Liver (tissue), 9 donors: ENCODE measurements around the gene ICA1L. TPM values are rescaled to one million over a fixed set of nuclear protein-coding genes. Genes with fewer than 3 reads are reported as not detected.

ENCODE experiments used
- DNase-seq: peaks from one replicate; pipeline ENCODE4 v3.0.0-alpha.2; 2017; ENCODE audit warnings: low spot score
- H3K27ac ChIP-seq, 2 donors: one replicate each; pipeline ENCODE4 v1.7.0; 2013; ENCODE audit warnings: inconsistent platforms in 2 of 2, low read length in 2 of 2, control low read depth in 1 of 2, low read depth in 1 of 2, mild to moderate bottlenecking in 1 of 2
- H3K27me3 ChIP-seq, 4 donors: one replicate each; pipeline versions ENCODE4 v1.6.1 to v1.7.0; 2013; ENCODE audit warnings: low read length in 3 of 4, inconsistent platforms in 1 of 4, mild to moderate bottlenecking in 1 of 4, moderate library complexity in 1 of 4; ENCODE audit not compliant: control insufficient read depth in 4 of 4, insufficient read depth in 4 of 4
- H3K36me3 ChIP-seq, 4 donors: one replicate each; pipeline versions ENCODE4 v1.6.1 to v1.7.0; 2013; ENCODE audit warnings: low read length in 3 of 4, mild to moderate bottlenecking in 3 of 4, low read depth in 1 of 4, moderate library complexity in 1 of 4; ENCODE audit not compliant: control insufficient read depth in 4 of 4, insufficient read depth in 3 of 4
- H3K4me1 ChIP-seq, 4 donors: one replicate each; pipeline versions ENCODE4 v1.6.1 to v1.7.0; 2013; ENCODE audit warnings: low read length in 3 of 4, mild to moderate bottlenecking in 3 of 4, moderate library complexity in 1 of 4; ENCODE audit not compliant: control insufficient read depth in 4 of 4, insufficient read depth in 4 of 4
- H3K4me3 ChIP-seq, 3 donors: one replicate each; pipeline versions ENCODE4 v1.6.1 to v1.7.0; 2013; ENCODE audit warnings: low read length in 3 of 3, control low read depth in 1 of 3, low read depth in 1 of 3, mild to moderate bottlenecking in 1 of 3
- H3K9ac ChIP-seq, 2 donors: one replicate each; pipeline ENCODE4 v1.7.0; 2013; ENCODE audit warnings: low read length in 2 of 2, mild to moderate bottlenecking in 2 of 2, moderate library complexity in 2 of 2, control low read depth in 1 of 2, low read depth in 1 of 2
- H3K9me3 ChIP-seq, 4 donors: one replicate each; pipeline versions ENCODE4 v1.6.1 to v1.7.0; 2013; ENCODE audit warnings: low read length in 3 of 4; ENCODE audit not compliant: control insufficient read depth in 4 of 4
- EGR1 ChIP-seq, 2 donors: IDR thresholded peaks; 2 replicates each; pipeline ENCODE4 v1.6.1; 2016 to 2018; ENCODE audit warnings: antibody characterized with exemption in 2 of 2, low read depth in 2 of 2
- FOXA1 ChIP-seq: IDR thresholded peaks from 2 replicates; pipeline ENCODE4 v1.6.1; 2016; ENCODE audit warnings: antibody characterized with exemption
- FOXA2 ChIP-seq: IDR thresholded peaks from 2 replicates; pipeline ENCODE4 v1.6.1; 2016; ENCODE audit warnings: antibody characterized with exemption
- GABPA ChIP-seq, 2 donors: IDR thresholded peaks in 1 of 2; conservative IDR thresholded peaks in 1 of 2; 2 replicates each; pipeline ENCODE4 v1.6.1; 2016; ENCODE audit warnings: antibody characterized with exemption in 2 of 2, mild to moderate bottlenecking in 1 of 2, moderate library complexity in 1 of 2
- HNF4A ChIP-seq, 2 donors: conservative IDR thresholded peaks; 2 replicates each; pipeline ENCODE4 v1.6.1; 2016; ENCODE audit warnings: antibody characterized with exemption in 2 of 2, mild to moderate bottlenecking in 2 of 2
- HNF4G ChIP-seq: IDR thresholded peaks from 2 replicates; pipeline ENCODE4 v1.6.1; 2016; ENCODE audit warnings: antibody characterized with exemption
- JUND ChIP-seq, 2 donors: IDR thresholded peaks; 2 replicates each; pipeline ENCODE4 v1.6.1; 2016; ENCODE audit warnings: antibody characterized with exemption in 2 of 2
- MAX ChIP-seq: IDR thresholded peaks from 2 replicates; pipeline ENCODE4 v1.6.1; 2016; ENCODE audit warnings: antibody characterized with exemption
- NR2F2 ChIP-seq: IDR thresholded peaks from 2 replicates; pipeline ENCODE4 v1.6.1; 2016; ENCODE audit warnings: antibody characterized with exemption
- RAD21 ChIP-seq, 2 donors: IDR thresholded peaks; 2 replicates each; pipeline ENCODE4 v1.6.1; 2016; ENCODE audit warnings: antibody characterized with exemption in 2 of 2, mild to moderate bottlenecking in 2 of 2
- REST ChIP-seq: IDR thresholded peaks from 2 replicates; pipeline ENCODE4 v1.6.1; 2016; ENCODE audit warnings: antibody characterized with exemption, mild to moderate bottlenecking
- RXRA ChIP-seq, 2 donors: IDR thresholded peaks; 2 replicates each; pipeline ENCODE4 v1.6.1; 2017 to 2018; ENCODE audit warnings: antibody characterized with exemption in 2 of 2, mild to moderate bottlenecking in 1 of 2
- SP1 ChIP-seq: IDR thresholded peaks from 2 replicates; pipeline ENCODE4 v1.6.1; 2018; ENCODE audit warnings: antibody characterized with exemption, mild to moderate bottlenecking
- TAF1 ChIP-seq: conservative IDR thresholded peaks from 2 replicates; pipeline ENCODE4 v1.6.1; 2016; ENCODE audit warnings: antibody characterized with exemption, mild to moderate bottlenecking
- YY1 ChIP-seq: IDR thresholded peaks from 2 replicates; pipeline ENCODE4 v1.6.1; 2016; ENCODE audit warnings: antibody characterized with exemption, mild to moderate bottlenecking
- WGBS: extraction: QIAGEN DNeasy Blood & Tissue Kit; methylation state at CpG from one replicate; pipeline ENCODE4 v1.1.7; 2013; 5-methylcytosine and 5-hydroxymethylcytosine counted together
- polyA plus RNA-seq, 2 donors: library from polyadenylated mRNA; stranded (reverse) in 1 of 2; unstranded in 1 of 2; fragments of 200-250 nt in 1 of 2; fragments of >200 nt in 1 of 2; fragmentation: Nextera tagmentation in 1 of 2; extraction: Ambion mirVana in 1 of 2; gene quantifications; one replicate each; pipeline versions ENCODE4 v1.2.1 to v1.2.3, GENCODE V29; 2013 to 2015
- total RNA-seq, 2 donors: library from RNA; depleted of rRNA; stranded (reverse); fragments of >200 nt; gene quantifications; one replicate each; pipeline ENCODE4 v1.2.3, GENCODE V29; 2014
- TF ChIP-seq, protein P1 (sequence below): IDR thresholded peaks from 2 replicates; pipeline ENCODE4 v1.6.1; 2016; ENCODE audit warnings: antibody characterized with exemption
- TF ChIP-seq, protein P2 (sequence below): IDR thresholded peaks from 2 replicates; pipeline ENCODE4 v1.6.1; 2016; ENCODE audit warnings: antibody characterized with exemption
- TF ChIP-seq, protein P3 (sequence below): fragments of 150-350 bp; IDR thresholded peaks from 2 replicates; pipeline ENCODE4 v1.5.1; 2017; ENCODE audit warnings: improper control_type of control experiment, low read depth, low read length; ENCODE audit not compliant: missing input control
- donor health status: healthy.
- donor health status: healthy.
- donor health status: healthy.
- donor health status: healthy.
- donor health status: healthy.

Gene ICA1L
- total and polyA plus RNA-seq, 4 donors: 0.15 to 1.7 (median 0.79) TPM

DNA sequence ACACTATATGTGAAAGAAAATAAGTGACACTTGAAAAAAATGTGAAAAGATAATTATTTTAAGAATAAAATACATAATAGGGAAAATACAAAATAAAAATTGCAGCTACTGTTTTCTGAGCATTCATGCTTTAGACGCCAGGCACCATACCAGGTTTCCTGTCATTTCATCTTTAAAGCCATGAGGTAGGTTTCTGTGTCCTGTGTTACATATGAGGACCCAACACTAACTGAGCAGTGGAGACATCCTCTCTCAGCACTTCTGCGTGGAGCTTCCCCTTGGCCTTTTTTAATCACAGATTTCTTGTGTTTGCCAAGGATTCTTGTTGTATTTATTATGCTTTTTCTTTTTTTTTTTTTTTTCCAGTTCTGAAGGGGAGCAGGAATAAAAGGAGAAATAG is 119.5 kb downstream of the ICA1L start:
- Histone ChIP-seq H3K36me3 (peaks cover 0 to under 1% (median 0%) of the 10 kb centered on the region in 4 donors), H3K9ac (no peak overlapping the region), H3K4me3 (no peak overlapping the region), H3K27ac (no peak overlapping the region), H3K9me3 (no peaks in the 10 kb centered on the region), H3K27me3 (no peaks in the 10 kb centered on the region), H3K4me1 (no peaks in the 10 kb centered on the region)
- WGBS: 89% methylated on average over 2 of the region's 2 CpGs
- no peak for DNase-seq
- TF ChIP-seq HNF4A (conservative IDR thresholded peaks at IDR 0.05): no peak
- no peak for TF ChIP-seq JUND (IDR thresholded peaks at IDR 0.05)
- TF ChIP-seq FOXA1: no peak
- TF ChIP-seq EGR1 (IDR thresholded peaks at IDR 0.05; ENCODE audit: low read depth in 2 of 2): no peak
- TF ChIP-seq, protein P1, sequence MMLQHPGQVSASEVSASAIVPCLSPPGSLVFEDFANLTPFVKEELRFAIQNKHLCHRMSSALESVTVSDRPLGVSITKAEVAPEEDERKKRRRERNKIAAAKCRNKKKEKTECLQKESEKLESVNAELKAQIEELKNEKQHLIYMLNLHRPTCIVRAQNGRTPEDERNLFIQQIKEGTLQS: no peak
- TF ChIP-seq REST: no peak
- no peak for TF ChIP-seq TAF1
- TF ChIP-seq YY1: no peak
- no peak for TF ChIP-seq SP1

DNA sequence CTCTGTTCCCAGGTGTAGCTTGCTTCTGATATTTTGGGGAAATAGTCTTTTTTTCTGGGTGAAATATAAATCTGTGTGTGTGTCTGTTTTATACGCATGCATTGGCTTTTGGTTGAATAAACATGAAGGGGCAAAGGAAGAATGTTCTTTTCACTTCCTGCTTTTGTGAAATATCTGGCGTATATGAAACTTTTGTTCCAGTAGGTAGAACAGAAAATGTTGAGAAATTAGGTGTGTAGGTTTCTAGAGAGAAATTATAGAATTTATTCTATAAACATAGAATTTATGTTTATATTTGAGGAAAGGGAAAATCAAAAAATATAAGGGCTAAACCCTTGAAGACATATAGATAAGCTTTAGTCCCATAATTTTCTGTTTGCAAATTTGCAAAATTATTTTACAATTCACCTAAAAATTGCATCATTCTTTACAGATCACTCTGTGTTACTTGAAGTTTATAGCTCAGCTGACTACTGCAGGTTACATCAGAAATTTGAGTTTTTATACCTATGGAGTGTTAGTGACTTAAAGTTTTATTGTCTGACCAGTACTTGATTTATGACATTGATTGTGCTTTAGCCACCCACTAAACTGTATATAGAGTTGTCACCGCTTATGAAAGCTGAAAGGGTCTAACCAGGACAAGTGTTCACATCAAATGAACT is 120.7 kb downstream of the ICA1L start:
- Histone ChIP-seq H3K27me3 (no peaks in the 10 kb centered on the region), H3K36me3 (no peaks in the 10 kb centered on the region), H3K9ac (no peak overlapping the region), H3K9me3 (no peaks in the 10 kb centered on the region), H3K4me1 (no peaks in the 10 kb centered on the region), H3K27ac (no peak overlapping the region), H3K4me3 (no peak overlapping the region)
- WGBS: 87% methylated on average over 3 of the region's 3 CpGs
- TF ChIP-seq YY1 (no peak), RAD21 (IDR thresholded peaks at IDR 0.05) (no peak), EGR1 (IDR thresholded peaks at IDR 0.05; ENCODE audit: low read depth in 2 of 2) (no peak), HNF4G (no peak), HNF4A (conservative IDR thresholded peaks at IDR 0.05) (no peak), FOXA2 (no peak), GABPA (IDR thresholded peaks at IDR 0.05 in 1 of 2, conservative IDR thresholded peaks at IDR 0.05 in 1 of 2) (no peak), TAF1 (no peak), SP1 (no peak), REST (no peak), FOXA1 (no peak), JUND (IDR thresholded peaks at IDR 0.05) (no peak), MAX (no peak), NR2F2 (no peak), RXRA (IDR thresholded peaks at IDR 0.05) (no peak)
- TF ChIP-seq, protein P1: no peak
- TF ChIP-seq, protein P2, sequence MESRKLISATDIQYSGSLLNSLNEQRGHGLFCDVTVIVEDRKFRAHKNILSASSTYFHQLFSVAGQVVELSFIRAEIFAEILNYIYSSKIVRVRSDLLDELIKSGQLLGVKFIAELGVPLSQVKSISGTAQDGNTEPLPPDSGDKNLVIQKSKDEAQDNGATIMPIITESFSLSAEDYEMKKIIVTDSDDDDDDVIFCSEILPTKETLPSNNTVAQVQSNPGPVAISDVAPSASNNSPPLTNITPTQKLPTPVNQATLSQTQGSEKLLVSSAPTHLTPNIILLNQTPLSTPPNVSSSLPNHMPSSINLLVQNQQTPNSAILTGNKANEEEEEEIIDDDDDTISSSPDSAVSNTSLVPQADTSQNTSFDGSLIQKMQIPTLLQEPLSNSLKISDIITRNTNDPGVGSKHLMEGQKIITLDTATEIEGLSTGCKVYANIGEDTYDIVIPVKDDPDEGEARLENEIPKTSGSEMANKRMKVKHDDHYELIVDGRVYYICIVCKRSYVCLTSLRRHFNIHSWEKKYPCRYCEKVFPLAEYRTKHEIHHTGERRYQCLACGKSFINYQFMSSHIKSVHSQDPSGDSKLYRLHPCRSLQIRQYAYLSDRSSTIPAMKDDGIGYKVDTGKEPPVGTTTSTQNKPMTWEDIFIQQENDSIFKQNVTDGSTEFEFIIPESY: no peak
- TF ChIP-seq, protein P3, sequence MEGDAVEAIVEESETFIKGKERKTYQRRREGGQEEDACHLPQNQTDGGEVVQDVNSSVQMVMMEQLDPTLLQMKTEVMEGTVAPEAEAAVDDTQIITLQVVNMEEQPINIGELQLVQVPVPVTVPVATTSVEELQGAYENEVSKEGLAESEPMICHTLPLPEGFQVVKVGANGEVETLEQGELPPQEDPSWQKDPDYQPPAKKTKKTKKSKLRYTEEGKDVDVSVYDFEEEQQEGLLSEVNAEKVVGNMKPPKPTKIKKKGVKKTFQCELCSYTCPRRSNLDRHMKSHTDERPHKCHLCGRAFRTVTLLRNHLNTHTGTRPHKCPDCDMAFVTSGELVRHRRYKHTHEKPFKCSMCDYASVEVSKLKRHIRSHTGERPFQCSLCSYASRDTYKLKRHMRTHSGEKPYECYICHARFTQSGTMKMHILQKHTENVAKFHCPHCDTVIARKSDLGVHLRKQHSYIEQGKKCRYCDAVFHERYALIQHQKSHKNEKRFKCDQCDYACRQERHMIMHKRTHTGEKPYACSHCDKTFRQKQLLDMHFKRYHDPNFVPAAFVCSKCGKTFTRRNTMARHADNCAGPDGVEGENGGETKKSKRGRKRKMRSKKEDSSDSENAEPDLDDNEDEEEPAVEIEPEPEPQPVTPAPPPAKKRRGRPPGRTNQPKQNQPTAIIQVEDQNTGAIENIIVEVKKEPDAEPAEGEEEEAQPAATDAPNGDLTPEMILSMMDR: no peak
- no peak for DNase-seq
